Ishikawa (cell line): ENCODE measurements around the gene REPIN1.

Experiments used
- CEBPB ChIP-seq: IDR thresholded peaks from 2 replicates; pipeline ENCODE4 v1.6.1; 2012
- EGR1 ChIP-seq: IDR thresholded peaks from 2 replicates; pipeline ENCODE4 v1.6.1; 2012
- EP300 ChIP-seq: IDR thresholded peaks from 2 replicates; pipeline ENCODE4 v1.6.1; 2012; ENCODE audit warnings: borderline replicate concordance
- FOXM1 ChIP-seq: IDR thresholded peaks from 2 replicates; pipeline ENCODE4 v1.6.1; 2012; ENCODE audit warnings: low read depth, borderline replicate concordance
- MAX ChIP-seq: IDR thresholded peaks from 2 replicates; pipeline ENCODE4 v1.6.1; 2012
- NFIC ChIP-seq: IDR thresholded peaks from 2 replicates; pipeline ENCODE4 v1.6.1; 2012
- RAD21 ChIP-seq: IDR thresholded peaks from 2 replicates; pipeline ENCODE4 v1.6.1; 2012; ENCODE audit warnings: low read depth
- REST ChIP-seq: IDR thresholded peaks from 2 replicates; pipeline ENCODE4 v1.6.1; 2012; ENCODE audit warnings: low read depth, mild to moderate bottlenecking
- TAF1 ChIP-seq: IDR thresholded peaks from 2 replicates; pipeline ENCODE4 v1.6.1; 2012; ENCODE audit warnings: low read depth, mild to moderate bottlenecking
- TCF12 ChIP-seq: IDR thresholded peaks from 2 replicates; pipeline ENCODE4 v1.6.1; 2012; ENCODE audit warnings: low read depth
- TEAD4 ChIP-seq: IDR thresholded peaks from 2 replicates; pipeline ENCODE4 v1.6.1; 2012
- USF1 ChIP-seq: IDR thresholded peaks from 2 replicates; pipeline ENCODE4 v1.6.1; 2012
- YY1 ChIP-seq: IDR thresholded peaks from 2 replicates; pipeline ENCODE4 v1.6.1; 2012; ENCODE audit warnings: low read depth
- ZBTB7A ChIP-seq: IDR thresholded peaks from 2 replicates; pipeline ENCODE4 v1.6.1; 2012; ENCODE audit warnings: low read depth

REPIN1 gene

GRCh38 chr7:150368884-150369747 lies 494 bp downstream of the REPIN1 start:
- TF ChIP-seq MAX: peak; percentile 14; the same call in 1 of the 2 replicates
- peak; percentile 49; the same call in 1 of the 2 replicates for TF ChIP-seq TAF1
- no peak for TF ChIP-seq CEBPB
- TF ChIP-seq YY1: no peak
- TF ChIP-seq RAD21: 0 out of 2 replicates have a peak, but pooled peaks have one; percentile 5
- peak; percentile 84 for TF ChIP-seq TEAD4
- no peak for TF ChIP-seq NFIC
- TF ChIP-seq EGR1: peak; percentile 46

- no peak for TF ChIP-seq FOXM1
- no peak for TF ChIP-seq MAX
- no peak for TF ChIP-seq YY1
- no peak for TF ChIP-seq RAD21
- TF ChIP-seq EP300: no peak
- TF ChIP-seq TEAD4: no peak
Measured at GRCh38 chr7:150369748-150370501, 1.3 kb downstream of the REPIN1 start.

GRCh38 chr7:150370612-150371071 lies 2.0 kb downstream of the REPIN1 start:
- TF ChIP-seq TEAD4: no peak

- no peak for TF ChIP-seq MAX
- TF ChIP-seq EGR1: no peak
- TF ChIP-seq ZBTB7A: no peak
- TF ChIP-seq YY1: no peak
- TF ChIP-seq USF1: no peak
- no peak for TF ChIP-seq TEAD4
- TF ChIP-seq FOXM1: no peak
- no peak for TF ChIP-seq REST
- no peak for TF ChIP-seq RAD21
- no peak for TF ChIP-seq EP300
- no peak for TF ChIP-seq CEBPB
Measured at GRCh38 chr7:150371131-150371995, 2.7 kb downstream of the REPIN1 start.

- TF ChIP-seq TCF12 (no peak), TEAD4 (no peak), ZBTB7A (no peak), RAD21 (no peak), EP300 (no peak), NFIC (no peak), FOXM1 (no peak), USF1 (no peak), REST (no peak), CEBPB (no peak), MAX (no peak), EGR1 (no peak)
Measured at GRCh38 chr7:150371996-150372270, 3.3 kb downstream of the REPIN1 start.
